Measurements from ENCODE around the gene PLXDC2.

PLXDC2 gene

GRCh38 chr10:19946791-19947190 is 130.6 kb downstream of the PLXDC2 start:
- no peaks in the 10 kb centered on the region for H3F3A ChIP-seq (ENCODE audit: control insufficient read depth, insufficient read depth)
- no peak overlapping the region for H3K4me3 ChIP-seq (ENCODE audit: low read length)
- no peaks in the 10 kb centered on the region for H3K9me2 ChIP-seq (replicated peaks; ENCODE audit: control insufficient read depth, low read length)
- H3K36me3 ChIP-seq (ENCODE audit: control insufficient read depth, low read length), result no peaks in the 10 kb centered on the region
- no peaks in the 10 kb centered on the region for H3K9me3 ChIP-seq (ENCODE audit: control insufficient read depth, insufficient read depth, low read length)
- no peak for TF ChIP-seq CTCF (IDR thresholded peaks at IDR 0.05; ENCODE audit: low read depth, low read length, poor library complexity, severe bottlenecking)
- no peak for TF ChIP-seq EZH2phosphoT487 (IDR thresholded peaks at IDR 0.05; ENCODE audit: borderline replicate concordance, low read length)
- no peak overlapping the region for H3K27ac ChIP-seq (ENCODE audit: low read depth, low read length)
- no peaks in the 10 kb centered on the region for H4K20me1 ChIP-seq (ENCODE audit: control insufficient read depth, insufficient read depth, low read depth, low read length)
- H3K79me2 ChIP-seq (ENCODE audit: control insufficient read depth, low read length), result no peaks in the 10 kb centered on the region
- peaks cover 3% of the 10 kb centered on the region; the same call in 1 of the 2 replicates for H3K4me1 ChIP-seq (ENCODE audit: control insufficient read depth, low read length)
- H3K4me2 ChIP-seq (ENCODE audit: low read length), result no peak overlapping the region
- no peaks in the 10 kb centered on the region for H3K27me3 ChIP-seq (ENCODE audit: control insufficient read depth, low read length)

GRCh38 chr10:19947215-19947614 is 131.0 kb downstream of the PLXDC2 start:
- no peaks in the 10 kb centered on the region for H3F3A ChIP-seq (ENCODE audit: control insufficient read depth, insufficient read depth)
- H3K79me2 ChIP-seq (ENCODE audit: control insufficient read depth, low read length), result no peaks in the 10 kb centered on the region
- H3K4me3 ChIP-seq (ENCODE audit: low read length), result no peak overlapping the region
- no peaks in the 10 kb centered on the region for H3K36me3 ChIP-seq (ENCODE audit: control insufficient read depth, low read length)
- TF ChIP-seq CTCF (IDR thresholded peaks at IDR 0.05; ENCODE audit: low read depth, low read length, poor library complexity, severe bottlenecking) (no peak), EZH2phosphoT487 (IDR thresholded peaks at IDR 0.05; ENCODE audit: borderline replicate concordance, low read length) (no peak)
- no peaks in the 10 kb centered on the region for H3K27me3 ChIP-seq (ENCODE audit: control insufficient read depth, low read length)
- H3K27ac ChIP-seq (ENCODE audit: low read depth, low read length), result no peak overlapping the region
- H4K20me1 ChIP-seq (ENCODE audit: control insufficient read depth, insufficient read depth, low read depth, low read length), result no peaks in the 10 kb centered on the region
- peaks cover 3% of the 10 kb centered on the region; the same call in 1 of the 2 replicates for H3K4me1 ChIP-seq (ENCODE audit: control insufficient read depth, low read length)
- H3K9me2 ChIP-seq (replicated peaks; ENCODE audit: control insufficient read depth, low read length), result no peaks in the 10 kb centered on the region
- no peak overlapping the region for H3K4me2 ChIP-seq (ENCODE audit: low read length)
- no peaks in the 10 kb centered on the region for H3K9me3 ChIP-seq (ENCODE audit: control insufficient read depth, insufficient read depth, low read length)

GRCh38 chr10:19947656-19948055 is 131.4 kb downstream of the PLXDC2 start:
- Histone ChIP-seq H3K36me3 (ENCODE audit: control insufficient read depth, low read length) (no peaks in the 10 kb centered on the region), H3K27ac (ENCODE audit: low read depth, low read length) (no peak overlapping the region), H3K9me3 (ENCODE audit: control insufficient read depth, insufficient read depth, low read length) (no peaks in the 10 kb centered on the region), H3K4me3 (ENCODE audit: low read length) (no peak overlapping the region), H3K79me2 (ENCODE audit: control insufficient read depth, low read length) (no peaks in the 10 kb centered on the region), H4K20me1 (ENCODE audit: control insufficient read depth, insufficient read depth, low read depth, low read length) (no peaks in the 10 kb centered on the region), H3K9me2 (replicated peaks; ENCODE audit: control insufficient read depth, low read length) (no peaks in the 10 kb centered on the region), H3K4me1 (ENCODE audit: control insufficient read depth, low read length) (peaks cover 3% of the 10 kb centered on the region; the same call in 1 of the 2 replicates), H3K27me3 (ENCODE audit: control insufficient read depth, low read length) (no peaks in the 10 kb centered on the region), H3K4me2 (ENCODE audit: low read length) (no peak overlapping the region), H3F3A (ENCODE audit: control insufficient read depth, insufficient read depth) (no peaks in the 10 kb centered on the region)
- TF ChIP-seq EZH2phosphoT487 (IDR thresholded peaks at IDR 0.05; ENCODE audit: borderline replicate concordance, low read length) (no peak), CTCF (IDR thresholded peaks at IDR 0.05; ENCODE audit: low read depth, low read length, poor library complexity, severe bottlenecking) (no peak)
